ENCODE data around the gene ZNF746.

The ZNF746 gene

DNA sequence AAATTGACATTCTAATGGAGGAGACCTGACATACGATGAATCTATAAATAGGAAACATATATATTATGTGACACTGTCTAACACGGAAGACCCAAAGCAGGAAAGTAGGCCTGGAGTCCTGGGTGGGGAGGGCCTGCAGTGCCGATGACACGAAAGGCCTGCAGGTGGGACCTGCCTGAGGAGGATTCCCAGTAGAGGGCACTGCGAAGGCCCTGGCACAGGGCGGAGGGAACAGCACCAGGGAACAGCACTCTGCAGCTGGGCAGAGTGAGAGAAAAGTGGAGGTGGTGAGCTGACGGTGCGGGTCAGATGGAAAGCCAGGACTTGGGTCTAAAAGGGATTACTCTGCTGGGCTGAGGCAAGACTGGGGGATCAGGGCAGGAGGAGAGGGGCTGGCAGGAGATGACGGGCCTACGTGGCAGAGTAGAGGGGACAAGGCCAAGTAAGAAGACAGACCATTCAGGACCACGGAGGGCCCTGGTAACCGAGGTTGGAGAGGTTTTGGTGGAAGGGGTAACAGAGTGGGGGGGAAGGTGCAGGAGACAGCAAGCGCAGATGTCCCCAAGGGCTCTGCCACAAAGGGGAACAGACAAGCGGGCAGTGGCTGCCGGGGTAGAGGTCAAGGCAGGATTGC lies 8.1 kb downstream of the ZNF746 start:
- DNase-seq, result no peak

DNA sequence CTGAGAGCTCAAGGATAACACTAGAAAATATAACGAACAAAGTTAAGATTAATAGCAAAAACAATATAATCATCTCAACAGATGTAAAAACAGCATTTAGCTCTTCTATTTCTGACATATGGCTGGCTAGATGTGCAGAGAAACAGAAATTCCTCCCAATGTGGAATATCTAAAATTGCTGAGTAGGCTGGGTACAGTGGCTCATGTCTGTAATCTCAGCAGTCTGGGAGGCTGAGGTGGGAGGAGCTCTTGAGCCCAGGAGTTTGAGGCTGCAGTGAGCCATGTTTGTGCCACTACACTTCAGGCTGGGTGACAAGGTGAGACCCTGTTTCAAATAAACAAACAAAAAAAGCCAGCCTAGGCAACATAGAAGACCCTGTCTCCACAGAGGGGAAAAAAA lies 18.0 kb downstream of the ZNF746 start:
- DNase-seq, result no peak

DNA sequence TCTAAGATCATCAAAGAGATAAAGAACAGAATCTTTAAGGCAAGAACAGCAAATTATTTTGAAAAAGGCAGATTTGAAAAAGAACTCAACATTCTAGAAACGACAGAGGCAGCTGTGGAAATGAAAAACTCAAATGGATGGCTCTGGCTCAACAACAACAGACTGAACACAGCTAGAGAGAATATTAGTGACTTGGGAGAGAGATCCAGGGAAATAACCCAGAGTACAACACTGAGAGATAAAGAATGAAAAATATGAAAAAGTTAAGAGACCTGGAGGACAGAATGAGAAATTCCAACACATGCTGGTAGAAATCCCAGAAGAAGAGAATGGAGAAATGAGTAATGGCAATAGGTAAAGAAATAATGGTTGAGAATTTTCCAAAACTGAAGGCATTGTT lies 18.9 kb downstream of the ZNF746 start:
- DNase-seq, result no peak

DNA sequence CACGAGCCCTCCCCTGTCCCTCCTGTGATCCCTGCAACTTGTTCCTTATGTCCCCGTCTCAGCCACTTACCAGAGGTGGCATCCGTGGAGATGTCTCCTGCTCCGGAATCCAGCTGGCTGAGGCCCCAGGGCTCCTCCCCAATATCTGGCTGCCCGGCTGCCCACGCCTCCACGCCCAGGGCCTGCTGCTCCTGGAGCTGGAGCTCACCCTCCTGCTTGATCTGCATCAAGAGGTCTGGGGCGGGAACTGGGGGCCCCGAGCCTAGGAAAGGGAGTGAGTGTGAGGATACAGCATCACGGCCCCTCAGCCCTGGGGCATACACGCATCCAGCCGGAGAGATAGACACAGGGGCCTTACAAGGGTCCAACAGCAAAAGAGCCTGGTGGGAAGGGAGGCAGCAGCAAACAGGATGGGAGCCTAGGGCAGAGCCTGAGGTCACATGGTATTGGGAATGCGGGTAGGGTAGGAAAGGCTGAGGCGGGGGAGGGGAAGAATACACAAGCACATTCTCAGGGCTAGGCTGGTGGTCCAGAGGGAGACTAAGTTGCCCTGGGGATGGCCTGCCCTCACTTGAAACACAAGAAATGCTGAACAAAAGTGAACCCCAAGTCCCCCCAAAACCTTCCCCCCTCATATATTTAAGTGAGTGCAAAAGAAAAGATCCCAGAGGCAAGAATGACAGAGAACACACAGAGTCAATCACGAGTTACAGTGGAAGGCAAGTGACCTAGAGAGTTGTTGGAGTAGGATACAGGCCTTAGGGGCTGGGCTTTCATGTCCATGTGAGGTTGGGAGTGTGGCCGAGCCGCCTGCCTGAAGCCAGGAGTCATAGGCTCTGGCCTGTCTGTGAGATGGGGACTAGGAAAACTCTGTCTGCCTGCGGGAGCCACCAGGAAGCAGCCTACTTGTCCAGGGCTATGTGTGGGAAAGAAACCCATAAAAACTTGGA lies 19.8 kb downstream of the ZNF746 start:
- no peak for DNase-seq

DNA sequence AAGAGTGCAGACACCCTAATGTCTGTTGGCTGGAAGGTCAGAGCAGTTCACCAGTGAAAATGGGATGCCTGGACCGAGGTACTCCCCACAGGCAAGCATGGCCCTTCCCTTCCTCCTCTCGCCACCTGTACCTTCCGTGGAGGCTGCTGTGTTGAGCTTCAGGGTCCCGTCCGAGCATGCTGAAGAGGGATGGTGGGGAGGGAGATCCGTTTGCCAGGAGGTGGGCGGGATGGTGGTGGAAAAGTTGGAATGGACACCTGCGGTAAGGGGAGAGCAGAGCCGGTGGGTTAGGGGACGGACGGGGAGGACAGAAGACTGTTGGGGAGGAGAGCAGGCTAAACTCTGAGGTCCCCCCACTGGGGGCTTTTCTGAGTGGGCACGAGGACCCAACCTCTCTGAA lies 20.8 kb downstream of the ZNF746 start:
- no peak for DNase-seq

DNA sequence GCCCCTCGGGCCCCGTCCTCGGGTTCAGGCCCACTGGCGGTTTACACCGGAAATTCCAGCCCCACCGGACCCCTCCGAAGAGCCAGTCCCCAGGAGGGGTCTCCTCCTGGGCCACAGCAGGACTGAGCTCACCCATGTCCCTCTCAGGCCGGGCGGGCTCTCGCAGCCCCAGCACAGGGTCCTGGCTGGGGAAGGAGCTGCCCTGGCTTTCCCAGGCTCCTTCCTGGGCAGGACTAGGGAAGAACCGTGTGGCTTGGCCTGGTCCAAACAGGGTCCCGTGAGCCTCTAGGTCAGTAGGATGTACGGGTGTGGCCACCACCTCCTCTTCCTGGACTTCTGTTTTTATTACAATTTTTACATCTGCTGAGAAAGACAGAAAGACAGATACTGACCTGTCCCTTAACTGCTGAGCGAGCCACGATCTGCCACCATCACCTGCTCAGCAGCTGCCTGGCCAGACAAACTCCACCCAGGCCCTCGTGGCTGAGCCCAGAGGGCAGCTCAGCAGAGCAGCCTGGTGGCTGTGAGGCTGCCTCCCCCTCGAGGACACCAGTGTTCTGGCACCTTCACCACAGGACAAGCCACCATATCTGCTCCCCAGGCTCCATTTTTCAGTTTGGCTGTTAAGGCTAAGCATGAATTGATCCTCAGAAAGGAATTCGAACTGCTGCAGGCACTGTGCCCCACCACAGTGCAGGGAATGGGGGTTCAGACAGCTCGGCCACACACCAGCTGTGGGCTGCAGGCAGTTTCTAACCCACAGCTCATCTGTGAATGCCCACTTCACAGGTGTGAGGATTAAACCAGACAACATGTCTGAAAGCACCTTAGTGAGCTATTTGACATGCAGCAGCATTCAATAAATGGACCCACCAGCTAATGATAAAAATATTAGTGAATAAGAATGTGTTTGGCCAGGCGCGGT lies 22.2 kb downstream of the ZNF746 start:
- DNase-seq, result no peak

DNA sequence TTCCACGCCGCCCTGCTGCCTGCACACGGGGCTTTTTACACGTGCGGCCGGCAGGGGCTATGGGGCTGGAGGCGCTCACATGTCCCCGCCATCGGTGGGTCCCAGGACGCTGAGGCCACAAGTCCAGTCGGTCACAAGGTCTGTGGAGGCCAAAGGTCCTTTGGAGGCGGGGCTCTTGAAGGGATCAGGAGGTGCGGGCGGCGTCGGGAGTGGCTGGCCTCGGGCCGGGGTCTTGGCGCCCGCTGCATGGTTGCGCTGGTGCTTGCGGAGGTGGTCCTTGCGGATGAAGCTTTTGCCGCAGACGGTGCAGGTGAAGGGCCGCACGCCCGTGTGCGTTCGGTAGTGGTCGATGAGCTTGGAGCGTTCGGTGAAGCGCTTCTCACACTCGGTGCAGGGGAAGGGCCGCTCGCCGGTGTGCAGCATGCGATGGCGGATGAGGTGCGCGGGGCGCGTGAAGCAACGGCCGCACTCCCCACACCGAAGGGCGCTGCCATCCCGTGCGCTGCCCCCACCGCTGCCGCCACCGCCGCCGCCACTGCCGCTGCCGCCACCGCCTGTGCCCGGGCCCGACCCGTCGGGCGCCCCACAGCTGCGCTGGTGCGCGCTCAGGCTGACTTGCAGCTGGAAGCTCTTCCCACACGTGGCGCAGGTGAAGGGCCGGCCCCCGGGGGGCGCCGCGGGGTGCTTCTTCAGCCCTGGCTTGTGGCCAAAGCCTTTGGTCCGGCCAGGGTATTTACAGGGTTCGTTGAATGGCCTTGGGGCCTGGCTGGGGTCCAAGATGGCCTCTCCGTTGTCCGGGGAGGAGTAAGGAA lies 23.1 kb downstream of the ZNF746 start:
- no peak for DNase-seq

DNA sequence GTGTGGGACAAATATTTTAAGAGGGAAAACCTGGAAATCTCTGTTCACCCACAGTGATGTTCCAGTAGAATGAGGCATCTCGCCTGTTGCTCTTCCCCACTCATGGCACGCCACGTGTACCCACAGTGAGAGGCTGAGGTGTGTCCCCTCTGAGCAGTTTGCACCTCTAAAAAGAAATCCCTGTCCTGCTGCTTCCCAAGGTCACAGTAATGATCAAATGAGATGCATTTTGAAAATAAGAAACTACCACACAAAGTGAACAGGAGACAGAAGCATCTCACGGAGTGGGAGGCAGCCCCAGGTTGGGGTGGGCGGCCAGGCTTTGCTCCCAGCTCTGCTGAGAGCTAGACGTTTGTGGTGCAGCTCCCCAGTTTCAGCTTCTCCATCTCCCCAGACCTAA lies 24.4 kb downstream of the ZNF746 start:
- DNase-seq, result no peak

DNA sequence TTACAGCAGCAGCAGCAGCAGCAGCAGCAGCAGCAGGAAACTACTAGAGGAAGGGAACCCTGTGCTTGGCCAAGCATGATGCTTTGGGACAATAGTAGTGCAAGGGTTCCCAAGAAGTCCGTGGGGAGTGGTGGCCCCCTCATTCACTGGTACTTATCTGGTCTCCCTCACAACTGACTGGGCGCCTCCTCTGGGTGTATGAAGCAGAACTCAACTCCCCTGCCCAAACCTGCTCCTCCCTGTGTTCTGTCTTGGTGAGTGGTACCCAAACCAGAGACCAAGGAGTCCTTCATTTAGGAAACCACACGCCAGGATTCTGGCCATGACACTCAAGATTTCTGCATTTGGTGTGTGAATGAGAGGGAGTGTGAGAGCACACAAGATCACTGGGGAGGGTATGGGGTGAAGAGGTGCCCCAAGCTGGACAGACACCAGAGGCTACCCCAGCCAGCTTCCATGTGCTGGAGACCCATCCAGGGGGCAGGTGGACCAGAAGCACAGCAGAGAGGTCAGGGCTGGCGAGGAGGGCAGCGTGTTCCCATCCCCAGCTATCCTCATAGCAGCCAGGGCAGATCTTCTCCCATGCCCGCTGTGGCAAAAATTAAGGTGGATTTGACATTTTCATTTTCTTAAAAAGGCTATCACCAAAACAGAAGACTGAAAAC lies 26.2 kb downstream of the ZNF746 start:
- DNase-seq, result no peak

DNA sequence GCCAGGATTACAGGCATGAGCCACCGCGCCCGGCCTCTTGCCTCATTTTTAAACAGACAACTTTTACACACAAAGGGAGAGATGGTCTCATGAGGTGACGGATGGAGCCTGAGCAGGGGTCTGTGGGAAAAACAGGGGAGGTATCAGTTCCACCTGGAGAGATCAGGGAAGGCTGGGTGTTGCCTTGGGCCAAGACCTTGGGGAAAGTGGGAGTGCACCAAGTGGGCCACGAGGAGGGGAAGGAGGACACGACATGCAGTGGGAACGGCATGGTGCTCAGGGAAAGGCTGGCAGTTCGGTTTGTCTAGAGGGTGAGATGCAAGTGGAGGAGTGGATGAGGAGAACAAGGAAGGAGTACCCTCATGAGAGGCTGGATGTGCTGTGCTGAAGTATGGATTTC lies 27.8 kb downstream of the ZNF746 start:
- DNase-seq, result no peak

DNA sequence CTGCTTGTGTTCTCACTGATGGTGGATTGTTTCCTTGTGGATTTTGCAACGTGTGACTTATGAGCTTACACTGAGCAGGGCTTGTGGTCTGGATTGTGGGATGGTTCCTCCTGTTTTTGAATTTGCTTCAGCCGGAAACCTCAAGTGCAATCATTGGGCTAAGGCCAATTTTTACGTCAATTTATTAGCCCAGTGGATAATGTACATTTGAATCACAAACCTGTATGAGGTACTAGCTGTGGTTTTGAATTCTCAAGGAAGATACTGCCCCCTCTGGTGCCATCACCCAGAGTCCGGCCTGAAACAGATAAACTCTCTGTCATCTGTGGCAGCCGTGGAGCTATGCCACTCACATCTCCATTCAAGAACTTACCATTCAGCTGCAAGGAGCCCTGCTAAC lies 29.4 kb downstream of the ZNF746 start:
- DNase-seq, result no peak

DNA sequence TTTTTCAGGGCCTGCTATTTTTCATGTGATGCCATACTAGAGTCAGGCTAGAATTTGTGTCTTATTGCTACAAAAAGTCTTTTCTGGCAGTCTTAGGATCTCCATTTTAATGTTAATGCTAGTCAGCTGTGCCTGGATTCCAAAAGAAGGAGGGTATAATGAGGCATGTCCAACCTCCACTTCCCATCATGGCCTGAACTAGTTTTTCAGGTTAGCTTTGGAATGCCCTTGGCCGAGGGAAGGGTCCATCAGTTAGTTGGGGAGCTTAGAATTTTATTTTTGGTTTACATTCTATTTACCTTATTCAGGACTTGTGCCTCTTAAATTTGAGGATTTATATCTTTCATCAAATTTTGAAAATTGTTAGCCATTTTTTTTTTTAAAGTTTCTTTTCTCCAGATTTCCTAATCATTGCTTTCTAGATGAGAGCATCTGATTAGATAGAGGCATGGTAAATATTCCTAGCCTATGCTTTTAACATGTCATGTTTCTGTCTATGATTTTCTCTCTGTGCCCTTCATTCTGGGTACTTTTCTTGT lies 30.2 kb downstream of the ZNF746 start:
- no peak for DNase-seq

DNA sequence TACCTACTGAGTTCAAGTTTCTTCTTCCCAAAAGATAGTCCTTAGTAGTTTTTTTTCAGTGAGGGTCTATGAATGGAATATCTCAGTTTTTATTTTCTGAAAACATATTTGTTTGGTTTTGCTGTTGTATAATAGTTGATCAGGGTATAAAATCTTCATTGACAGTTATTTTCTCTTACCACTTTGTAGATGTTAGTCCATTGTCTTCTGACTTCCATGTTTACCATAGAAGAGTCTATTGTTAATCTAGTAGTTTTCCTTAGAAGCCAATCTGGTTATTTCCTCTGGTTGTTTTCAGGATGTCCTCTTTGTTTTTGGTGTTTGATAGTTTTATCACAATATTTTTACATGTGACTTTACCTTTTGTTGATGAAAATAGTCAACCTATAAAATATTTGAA lies 31.2 kb downstream of the ZNF746 start:
- DNase-seq, result no peak

DNA sequence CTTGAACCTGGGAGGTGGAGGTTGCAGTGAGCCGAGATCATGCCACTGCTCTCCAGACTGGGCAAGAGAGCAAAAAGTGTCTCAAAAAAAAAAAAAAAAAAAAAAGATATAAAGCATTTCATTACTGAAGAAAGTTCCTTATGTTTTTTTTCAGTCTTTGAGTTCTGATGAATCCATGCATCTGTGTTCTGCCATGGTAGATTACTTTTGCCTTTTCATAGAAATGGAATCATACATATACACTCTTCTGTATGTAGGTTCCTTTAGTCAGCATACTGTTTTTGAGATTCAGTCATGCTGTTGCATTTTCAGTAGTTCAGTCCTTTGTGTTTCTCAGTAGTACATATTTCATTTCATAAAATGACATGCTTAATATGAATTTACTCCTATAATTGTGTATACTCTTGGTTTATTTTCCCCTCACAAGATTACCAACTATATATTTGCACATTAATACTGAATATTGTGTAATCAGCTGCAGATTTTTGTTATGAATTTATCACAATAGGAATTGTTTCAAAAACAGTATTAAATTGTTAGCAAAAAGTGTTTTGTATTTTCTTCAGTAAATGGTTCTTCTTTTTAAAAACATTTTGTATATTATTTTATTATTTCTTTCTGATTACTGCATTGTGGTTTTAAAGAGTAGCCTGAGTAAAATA lies 34.0 kb downstream of the ZNF746 start:
- no peak for DNase-seq

DNA sequence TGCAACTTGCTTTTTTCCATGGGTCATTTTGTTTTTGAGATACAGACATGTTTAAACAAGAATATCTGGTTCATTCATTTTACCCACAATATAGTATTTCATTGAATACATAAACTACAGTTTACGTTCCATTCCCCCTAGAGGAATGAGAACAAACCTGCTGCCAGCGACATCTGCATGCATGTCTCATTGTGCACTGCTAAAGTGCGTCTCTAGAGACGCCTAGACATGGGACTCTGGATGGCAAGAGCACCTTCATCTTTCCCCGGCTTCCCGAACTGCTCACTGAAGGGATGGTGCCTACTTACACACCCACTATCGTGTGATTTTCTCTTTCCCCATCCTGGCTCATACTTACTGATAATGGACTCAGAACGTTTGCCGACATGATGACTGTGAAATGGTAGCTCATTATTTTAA lies 35.5 kb downstream of the ZNF746 start:
- DNase-seq, result no peak

DNA sequence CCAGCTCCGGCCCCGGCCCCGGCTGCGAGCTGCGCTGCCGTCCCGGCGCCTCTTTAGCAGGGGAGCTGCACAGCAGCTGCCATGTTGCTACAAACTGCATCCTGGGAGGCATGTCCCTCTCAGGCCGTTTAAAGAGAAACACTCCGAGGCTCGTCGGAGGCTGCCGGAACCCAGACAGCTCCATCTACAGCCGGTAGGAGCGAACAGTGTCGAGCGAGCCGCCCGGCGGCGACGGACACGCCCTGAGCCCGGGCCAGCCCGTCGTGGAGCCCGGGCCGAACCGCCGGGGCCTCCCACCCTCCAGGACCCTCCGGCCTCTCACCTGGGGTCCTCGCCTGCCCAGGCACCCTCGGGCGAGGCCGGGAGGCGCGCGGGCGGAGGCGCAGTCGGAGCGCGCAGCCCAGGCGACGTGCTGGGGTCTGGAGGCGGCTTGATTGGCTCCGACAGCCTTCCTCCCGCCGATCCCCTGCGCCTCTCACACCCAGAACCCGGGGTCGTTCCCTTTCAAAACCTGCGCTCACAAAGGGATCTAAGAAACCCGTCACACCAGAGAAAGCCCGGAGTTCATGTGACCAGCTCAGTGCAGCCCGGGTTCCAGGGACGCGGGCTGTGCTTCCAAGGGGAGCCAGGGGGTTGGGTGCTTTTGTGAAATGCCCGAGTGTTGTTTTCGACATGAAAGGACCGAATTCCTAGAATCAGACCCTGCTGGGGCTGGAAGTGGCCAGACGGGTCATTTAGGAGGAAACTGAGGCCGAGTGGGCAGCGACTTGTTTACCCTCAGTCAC lies 36.9 kb downstream of the ZNF746 start, which contains the start of gene ZNF777:
Gene ZNF777 (minus strand): TSS at position 570 of the 785 bp plus-strand sequence. CDS start 5,040 bp downstream, outside the sequence.
- DNase-seq, result peak; percentile 55

DNA sequence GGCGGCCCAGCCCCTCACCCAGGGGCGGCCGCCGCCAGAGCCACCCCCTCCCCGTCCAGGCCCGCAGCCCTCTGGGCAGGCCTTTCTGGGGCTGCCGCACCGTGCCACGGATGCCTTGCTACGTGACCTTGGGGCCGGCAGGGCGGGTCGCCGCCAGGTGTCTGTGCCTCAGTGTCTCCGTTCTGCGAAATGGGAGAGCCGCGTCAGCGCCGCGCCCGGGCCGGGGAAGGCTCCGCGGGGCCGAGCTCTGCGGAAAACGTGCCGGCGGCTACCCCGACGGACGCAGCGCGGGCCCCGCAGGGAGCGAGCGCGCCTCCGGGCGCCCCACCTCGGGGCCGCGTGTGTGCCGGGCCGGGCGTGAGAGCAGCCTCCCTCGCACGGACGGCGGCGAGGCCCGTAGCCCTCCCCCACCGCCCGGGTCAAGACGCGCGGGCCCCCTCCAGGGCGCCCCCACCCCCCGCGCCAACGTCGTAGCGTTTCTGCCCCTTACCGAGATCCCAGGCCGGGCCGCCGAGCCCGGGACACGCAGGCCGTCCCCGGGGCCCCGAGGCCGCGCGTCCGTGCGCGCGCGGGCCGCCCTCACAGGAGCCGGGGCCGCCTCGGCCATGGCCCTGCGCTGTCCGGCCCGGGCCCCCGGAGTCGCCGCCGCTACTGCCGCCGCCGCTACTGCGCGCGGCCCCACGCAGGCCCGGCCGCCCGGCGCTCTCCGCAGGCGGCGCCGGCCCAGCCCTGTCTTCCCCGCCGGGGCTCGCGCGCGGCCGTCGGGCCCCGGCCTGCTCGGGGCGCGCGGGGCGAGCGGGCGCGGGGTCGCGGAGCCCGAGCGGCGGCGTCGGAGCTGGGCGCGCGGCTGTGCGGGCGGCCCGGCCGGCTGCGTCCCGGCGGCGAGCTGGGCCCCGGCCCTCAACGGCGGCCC lies 37.8 kb downstream of the ZNF746 start:
- DNase-seq, result no peak

DNA sequence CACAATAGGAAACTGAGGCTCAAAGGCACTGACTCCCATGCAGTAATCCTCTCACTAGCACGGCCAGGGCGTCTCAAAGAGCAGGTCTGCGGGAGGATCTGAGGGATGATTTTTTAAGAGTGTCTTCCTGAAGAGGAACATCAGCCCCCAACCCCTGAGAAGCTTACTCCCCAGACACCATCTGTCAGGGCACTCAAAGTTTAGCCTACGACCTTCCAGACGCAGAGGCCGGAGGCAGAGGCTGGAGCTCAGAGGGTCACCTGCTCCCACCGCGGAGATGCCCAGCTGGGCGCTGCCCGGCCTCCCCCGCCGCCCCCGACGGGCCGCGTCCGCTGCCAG lies 38.4 kb downstream of the ZNF746 start:
- no peak for DNase-seq

DNA sequence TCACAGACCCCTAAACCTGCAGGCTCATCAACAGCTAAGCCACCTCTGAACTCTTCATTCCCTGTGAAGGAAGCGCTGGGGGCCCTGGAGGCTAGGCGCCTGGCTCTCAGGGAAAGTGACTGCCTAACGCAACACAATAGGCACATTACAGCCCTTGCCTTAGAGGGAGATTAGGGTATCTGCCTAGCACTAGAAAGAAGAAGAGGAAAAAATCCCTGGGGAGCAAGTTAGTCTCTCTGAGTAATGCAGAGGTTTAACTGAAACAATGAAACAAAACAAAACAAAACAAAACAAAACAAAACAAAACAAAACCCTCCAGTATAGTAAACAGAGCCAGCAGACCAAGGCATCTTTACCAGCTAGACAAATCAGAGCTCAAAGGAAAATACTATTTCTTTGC lies 39.4 kb downstream of the ZNF746 start:
- DNase-seq, result no peak

Data from NCI-H774 (cell line).